Measurements from ENCODE around the gene ARFGEF2.
"Not testable (repeated sequence)": the region's sequence is repeated elsewhere in the genome, so short reads cannot be mapped to it uniquely, and the experiment has no call there.

Gene ARFGEF2

GRCh38 chr20:48930035-48930434 is 8.5 kb downstream of the ARFGEF2 start:
- no peak overlapping the region for H3K4me3 ChIP-seq (ENCODE audit: low read depth, low read length)
- TF ChIP-seq CTCF (IDR thresholded peaks at IDR 0.05; ENCODE audit: low read depth, low read length) = no peak

GRCh38 chr20:48930878-48931277 is 9.4 kb downstream of the ARFGEF2 start:
- no peak for TF ChIP-seq CTCF (IDR thresholded peaks at IDR 0.05; ENCODE audit: low read depth, low read length)
- no peak overlapping the region for H3K4me3 ChIP-seq (ENCODE audit: low read depth, low read length)

GRCh38 chr20:48931527-48932374 is 10.2 kb downstream of the ARFGEF2 start:
- H3K4me3 ChIP-seq (ENCODE audit: low read depth, low read length) = no peak overlapping the region

GRCh38 chr20:48932375-48932941 is 10.9 kb downstream of the ARFGEF2 start:
- TF ChIP-seq CTCF (IDR thresholded peaks at IDR 0.05; ENCODE audit: low read depth, low read length) = no peak
- H3K4me3 ChIP-seq (ENCODE audit: low read depth, low read length) = no peak overlapping the region

More at GRCh38 chr20:48931527-48932374, 10.2 kb downstream of the ARFGEF2 start:
- TF ChIP-seq CTCF (IDR thresholded peaks at IDR 0.05; ENCODE audit: low read depth, low read length) = no peak

DNA sequence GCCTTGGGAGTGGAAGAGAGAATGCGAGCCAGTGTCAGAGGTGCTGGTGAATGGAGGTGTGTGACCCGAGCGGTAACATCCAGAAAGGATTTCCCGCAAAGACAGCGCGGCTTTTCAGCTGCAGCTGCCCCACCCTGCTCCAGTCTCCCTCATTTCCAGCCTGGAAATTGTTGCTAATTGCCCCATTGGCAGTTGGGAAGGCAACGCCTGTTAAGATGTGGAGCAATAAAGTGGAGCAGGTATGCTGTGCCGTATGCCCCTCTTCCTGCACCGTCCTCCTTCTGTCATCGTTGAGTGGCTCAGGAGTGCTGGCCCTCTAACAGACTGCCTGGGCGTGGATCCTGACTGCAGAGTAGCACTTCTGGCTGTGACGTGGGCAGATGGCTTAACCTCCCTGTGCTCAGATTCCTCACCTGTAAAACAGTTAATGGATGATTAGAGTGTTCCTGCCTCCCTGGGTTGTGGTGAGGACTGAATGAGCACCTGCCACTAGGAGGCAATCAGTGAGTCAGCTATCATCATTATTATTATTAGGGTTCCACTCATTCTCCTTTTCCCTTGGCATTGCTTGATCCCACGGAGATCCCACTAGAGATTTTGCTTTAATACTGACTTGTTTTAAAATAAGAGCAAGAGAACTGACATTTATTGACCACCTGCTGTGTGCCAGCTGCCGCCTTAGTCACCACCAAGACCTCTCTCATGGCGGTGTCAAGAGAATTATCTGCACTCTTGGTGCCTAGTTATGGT is 11.7 kb downstream of the ARFGEF2 start:
- no peak for TF ChIP-seq CTCF (IDR thresholded peaks at IDR 0.05; ENCODE audit: low read depth, low read length)
- H3K4me3 ChIP-seq (ENCODE audit: low read depth, low read length) = no peak overlapping the region

- not testable (repeated sequence) for H3K4me3 ChIP-seq (ENCODE audit: low read depth, low read length)
Measured at GRCh38 chr20:48934273-48934877, 12.9 kb downstream of the ARFGEF2 start.

DNA sequence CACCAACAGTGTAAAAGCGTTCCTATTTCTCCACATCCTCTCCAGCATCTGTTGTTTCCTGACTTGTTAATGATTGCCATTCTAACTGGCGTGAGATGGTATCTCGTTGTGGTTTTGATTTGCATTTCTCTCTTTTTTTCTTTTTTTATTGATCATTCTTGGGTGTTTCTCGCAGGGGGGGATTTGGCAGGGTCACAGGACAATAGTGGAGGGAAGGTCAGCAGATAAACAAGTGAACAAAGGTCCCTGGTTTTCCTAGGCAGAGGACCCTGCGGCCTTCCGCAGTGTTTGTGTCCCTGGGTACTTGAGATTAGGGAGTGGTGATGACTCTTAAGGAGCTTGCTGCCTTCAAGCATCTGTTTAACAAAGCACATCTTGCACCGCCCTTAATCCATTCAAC is 13.5 kb downstream of the ARFGEF2 start:
- not testable (repeated sequence) for H3K4me3 ChIP-seq (ENCODE audit: low read depth, low read length)

GRCh38 chr20:48936178-48936577 is 14.7 kb downstream of the ARFGEF2 start:
- not testable (repeated sequence) for H3K4me3 ChIP-seq (ENCODE audit: low read depth, low read length)
